Natural killer cell (primary cell): ENCODE measurements around the gene FAAH. TPM values are rescaled to one million over a fixed set of nuclear protein-coding genes. Genes with fewer than 3 reads are reported as not detected.

ENCODE experiments used
- ATAC-seq, 3 donors: fragments of 150-1000 bp in 2 of 3; fragments of 200-7000 bp in 1 of 3; cut with Tn5 transposase; 1 replicate in 1 of 3; 2 replicates in 2 of 3; pipeline ENCODE4 v1.10.0; 2021; ENCODE audit warnings: mild to moderate bottlenecking in 2 of 3, moderate library complexity in 2 of 3
- DNase-seq, 2 donors: peaks; one replicate each; pipeline versions ENCODE4 v3.0.0 to v3.0.0-alpha.2; 2013 to 2021; ENCODE audit warnings: mixed read lengths in 1 of 2
- H3K27ac ChIP-seq: one replicate; pipeline ENCODE4 v1.5.1; 2013; ENCODE audit warnings: mild to moderate bottlenecking, low read length
- H3K27me3 ChIP-seq: one replicate; pipeline ENCODE4 v1.6.1; 2013; ENCODE audit warnings: low read length; ENCODE audit not compliant: control insufficient read depth, insufficient read depth
- H3K36me3 ChIP-seq: one replicate; pipeline ENCODE4 v1.6.1; 2013; ENCODE audit warnings: low read length; ENCODE audit not compliant: control insufficient read depth, insufficient read depth
- H3K4me1 ChIP-seq: one replicate; pipeline ENCODE4 v1.6.1; 2013; ENCODE audit warnings: low read length; ENCODE audit not compliant: control insufficient read depth, insufficient read depth
- H3K4me3 ChIP-seq: one replicate; pipeline ENCODE4 v1.5.1; 2013; ENCODE audit warnings: low read length
- H3K9me3 ChIP-seq: one replicate; pipeline ENCODE4 v1.6.1; 2013; ENCODE audit warnings: low read length; ENCODE audit not compliant: control insufficient read depth, insufficient read depth
- H3K27ac Mint-ChIP-seq, 2 donors: one replicate each; pipeline ENCODE4 v1.8.0; 2022; ENCODE audit warnings: mild to moderate bottlenecking in 2 of 2, mixed read lengths in 2 of 2, moderate library complexity in 1 of 2
- H3K27me3 Mint-ChIP-seq, 2 donors: one replicate each; pipeline ENCODE4 v1.8.0; 2022; ENCODE audit warnings: low read depth in 2 of 2, mixed read lengths in 2 of 2
- H3K36me3 Mint-ChIP-seq: one replicate; pipeline ENCODE4 v1.8.0; 2022; ENCODE audit warnings: mixed read lengths
- H3K4me1 Mint-ChIP-seq, 2 donors: one replicate each; pipeline ENCODE4 v1.8.0; 2022; ENCODE audit warnings: mixed read lengths in 2 of 2
- H3K4me3 Mint-ChIP-seq: one replicate; pipeline ENCODE4 v1.8.0; 2022; ENCODE audit warnings: mild to moderate bottlenecking, moderate library complexity, mixed read lengths
- H3K9me3 Mint-ChIP-seq, 2 donors: one replicate each; pipeline ENCODE4 v1.8.0; 2022; ENCODE audit warnings: mixed read lengths in 2 of 2
- WGBS: methylation state at CpG from one replicate; pipeline ENCODE4 v1.1.7; 2013; ENCODE audit warnings: missing lambda C conversion rate; ENCODE audit not compliant: insufficient coverage; 5-methylcytosine and 5-hydroxymethylcytosine counted together
- intact Hi-C: fragments of 100-400 bp; cut with micrococcal nuclease; formaldehyde crosslinking; loops from one replicate; pipeline ENCODE4 v1.14.2; 2022
- total RNA-seq, 4 donors: library from RNA; stranded (reverse); fragments of 120-200 nt in 1 of 4; gene quantifications; one replicate each; pipeline versions ENCODE4 v1.2.3 to v1.2.4, GENCODE V29; 2013 to 2022
- TF ChIP-seq, protein P1 (sequence below): fragments of 200-600 bp; IDR thresholded peaks from one replicate; pipeline ENCODE4 v1.8.0; 2022; ENCODE audit warnings: antibody characterized with exemption

FAAH gene
- total RNA-seq, 3 donors from 2014 or later (not counting 1 experiment from before 2014, with no cell fraction given), result 4.7 to 10.0 (median 7.9) TPM

- no peak overlapping the region for H3K27ac ChIP-seq
- peaks cover 29% of the 10 kb centered on the region for H3K4me1 ChIP-seq
- H3K27me3 ChIP-seq, result no peaks in the 10 kb centered on the region
- H3K9me3 Mint-ChIP-seq, result no peaks in the 10 kb centered on the region
- no peak overlapping the region for H3K4me3 Mint-ChIP-seq
- intact Hi-C loops, result no loop called here
- peaks cover 8 to 20% of the 10 kb centered on the region in 2 donors for H3K4me1 Mint-ChIP-seq
- DNase-seq (no peak), ATAC-seq (no peak)
- no peaks in the 10 kb centered on the region for H3K36me3 Mint-ChIP-seq
- TF ChIP-seq, protein P1, sequence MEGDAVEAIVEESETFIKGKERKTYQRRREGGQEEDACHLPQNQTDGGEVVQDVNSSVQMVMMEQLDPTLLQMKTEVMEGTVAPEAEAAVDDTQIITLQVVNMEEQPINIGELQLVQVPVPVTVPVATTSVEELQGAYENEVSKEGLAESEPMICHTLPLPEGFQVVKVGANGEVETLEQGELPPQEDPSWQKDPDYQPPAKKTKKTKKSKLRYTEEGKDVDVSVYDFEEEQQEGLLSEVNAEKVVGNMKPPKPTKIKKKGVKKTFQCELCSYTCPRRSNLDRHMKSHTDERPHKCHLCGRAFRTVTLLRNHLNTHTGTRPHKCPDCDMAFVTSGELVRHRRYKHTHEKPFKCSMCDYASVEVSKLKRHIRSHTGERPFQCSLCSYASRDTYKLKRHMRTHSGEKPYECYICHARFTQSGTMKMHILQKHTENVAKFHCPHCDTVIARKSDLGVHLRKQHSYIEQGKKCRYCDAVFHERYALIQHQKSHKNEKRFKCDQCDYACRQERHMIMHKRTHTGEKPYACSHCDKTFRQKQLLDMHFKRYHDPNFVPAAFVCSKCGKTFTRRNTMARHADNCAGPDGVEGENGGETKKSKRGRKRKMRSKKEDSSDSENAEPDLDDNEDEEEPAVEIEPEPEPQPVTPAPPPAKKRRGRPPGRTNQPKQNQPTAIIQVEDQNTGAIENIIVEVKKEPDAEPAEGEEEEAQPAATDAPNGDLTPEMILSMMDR, result no peak
- 88% methylated on average over 7 of the region's 7 CpGs for WGBS
- no peaks in the 10 kb centered on the region for H3K36me3 ChIP-seq
- H3K9me3 ChIP-seq, result no peaks in the 10 kb centered on the region
- no peak overlapping the region for H3K27ac Mint-ChIP-seq
- H3K27me3 Mint-ChIP-seq, result peaks cover 0 to 3% of the 10 kb centered on the region in 2 donors
- H3K4me3 ChIP-seq, result no peak overlapping the region
Observed at GRCh38 chr1:46404482-46405196, 10.5 kb downstream of the FAAH start.

DNA sequence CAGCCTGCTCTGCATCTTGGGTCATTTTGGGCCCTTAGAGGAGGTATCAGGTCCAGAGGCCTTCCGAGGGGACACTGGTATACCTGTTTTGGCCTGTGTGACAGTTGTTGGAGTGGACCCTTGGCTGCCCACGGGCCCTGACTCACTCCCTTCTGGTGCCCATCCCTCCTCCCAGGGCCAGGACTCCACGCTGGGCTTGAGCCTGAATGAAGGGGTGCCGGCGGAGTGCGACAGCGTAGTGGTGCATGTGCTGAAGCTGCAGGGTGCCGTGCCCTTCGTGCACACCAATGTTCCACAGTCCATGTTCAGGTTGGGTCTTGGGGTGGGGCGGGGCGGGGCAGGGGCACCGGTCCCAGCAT, 11.1 kb downstream of the FAAH start:
- peaks cover 29% of the 10 kb centered on the region for H3K4me1 ChIP-seq
- no peaks in the 10 kb centered on the region for H3K36me3 ChIP-seq
- no peak overlapping the region for H3K4me3 Mint-ChIP-seq
- no peaks in the 10 kb centered on the region for H3K9me3 Mint-ChIP-seq
- ATAC-seq (no peak), DNase-seq (no peak)
- H3K36me3 Mint-ChIP-seq, result no peaks in the 10 kb centered on the region
- no peak overlapping the region for H3K27ac Mint-ChIP-seq
- no peak overlapping the region for H3K27ac ChIP-seq
- no peaks in the 10 kb centered on the region for H3K27me3 Mint-ChIP-seq
- TF ChIP-seq, protein P1, result no peak
- peaks cover 8 to 18% of the 10 kb centered on the region in 2 donors for H3K4me1 Mint-ChIP-seq
- H3K27me3 ChIP-seq, result no peaks in the 10 kb centered on the region
- 91% methylated on average over 12 of the region's 12 CpGs for WGBS
- intact Hi-C loops, result no loop called here
- no peak overlapping the region for H3K4me3 ChIP-seq
- H3K9me3 ChIP-seq, result no peaks in the 10 kb centered on the region

GRCh38 chr1:46405724-46406123, 11.6 kb downstream of the FAAH start:
- DNase-seq, result no peak
- H3K27ac Mint-ChIP-seq, result no peak overlapping the region

More at GRCh38 chr1:46405724-46406123, 11.6 kb downstream of the FAAH start:
- Histone ChIP-seq H3K4me1 (peaks cover 25% of the 10 kb centered on the region), H3K9me3 (no peaks in the 10 kb centered on the region), H3K4me3 (no peak overlapping the region), H3K36me3 (no peaks in the 10 kb centered on the region), H3K27me3 (no peaks in the 10 kb centered on the region), H3K27ac (no peak overlapping the region)
- Mint-ChIP-seq H3K27me3 (no peaks in the 10 kb centered on the region), H3K4me1 (peaks cover 8 to 14% of the 10 kb centered on the region in 2 donors), H3K4me3 (no peak overlapping the region), H3K9me3 (no peaks in the 10 kb centered on the region), H3K36me3 (no peaks in the 10 kb centered on the region)
- ATAC-seq, result no peak
- TF ChIP-seq, protein P1, result no peak
- intact Hi-C loops, result loop anchor here (2.0 kb wide), 1 partner anchor 123 kb away; no protein-coding TSS in a partner anchor
- WGBS, result 95% methylated on average over 17 of the region's 17 CpGs
